NCI-H128 (cell line): ENCODE data around the gene ASMTL.
"Not testable (repeated sequence)": the region's sequence is repeated elsewhere in the genome, so short reads cannot be mapped to it uniquely, and the experiment has no call there.

ENCODE experiments used
- DNase-seq: peaks from one replicate; lab custom pipeline; 2025; ENCODE audit not compliant: unreplicated experiment; lab: John Stamatoyannopoulos, UW

ASMTL gene

GRCh38 chrX:1391707-1392375 is 60.9 kb downstream of the ASMTL start, which contains the start of gene SLC25A6:
Gene SLC25A6, minus strand, starts transcription at chrX:1392113. Its CDS starts 104 bp downstream, at chrX:1392009.
- no peak for DNase-seq

- no peak for DNase-seq
Measured at GRCh38 chrX:1391370-1391706, 61.4 kb downstream of the ASMTL start.

GRCh38 chrX:1390621-1391369 is 61.9 kb downstream of the ASMTL start:
- DNase-seq = no peak

GRCh38 chrX:1389993-1390285 is 62.8 kb downstream of the ASMTL start:
- no peak for DNase-seq

- DNase-seq = no peak
Measured at GRCh38 chrX:1389181-1389992, 63.3 kb downstream of the ASMTL start.

GRCh38 chrX:1388651-1389050 is 64.1 kb downstream of the ASMTL start:
- no peak for DNase-seq

GRCh38 chrX:1387141-1387776 is 65.5 kb downstream of the ASMTL start:
- DNase-seq = no peak

GRCh38 chrX:1386338-1387127 is 66.2 kb downstream of the ASMTL start:
- no peak for DNase-seq

GRCh38 chrX:1385253-1386223 is 67.2 kb downstream of the ASMTL start:
- DNase-seq = no peak

GRCh38 chrX:1384658-1385252 is 68.0 kb downstream of the ASMTL start:
- DNase-seq = no peak

GRCh38 chrX:1380672-1381233 is 72.0 kb downstream of the ASMTL start:
- DNase-seq = no peak

- DNase-seq = no peak
Measured at GRCh38 chrX:1378306-1378759, 74.4 kb downstream of the ASMTL start.

GRCh38 chrX:1368385-1368698 is 84.4 kb downstream of the ASMTL start:
- no peak for DNase-seq

- DNase-seq = not testable (repeated sequence)
Measured at GRCh38 chrX:1366363-1366762, 86.3 kb downstream of the ASMTL start.

GRCh38 chrX:1361910-1362309 is 90.8 kb downstream of the ASMTL start:
- DNase-seq = no peak

- no peak for DNase-seq
Measured at GRCh38 chrX:1361275-1361674, 91.4 kb downstream of the ASMTL start.

- no peak for DNase-seq
Measured at GRCh38 chrX:1360171-1360570, 92.5 kb downstream of the ASMTL start.

GRCh38 chrX:1359477-1359873 is 93.2 kb downstream of the ASMTL start:
- DNase-seq = no peak
